GM15510 (cell line): Measurements from ENCODE around the gene PARD6B.

Experiments
- POLR2A ChIP-seq: IDR thresholded peaks from 3 replicates; pipeline ENCODE4 v1.6.1; 2011; ENCODE audit warnings: borderline replicate concordance; ENCODE audit not compliant: insufficient read length; ENCODE audit errors: extremely low read depth

PARD6B gene

GRCh38 chr20:50801747-50802125, 70.4 kb downstream of the PARD6B start:
- no peak for TF ChIP-seq POLR2A

DNA sequence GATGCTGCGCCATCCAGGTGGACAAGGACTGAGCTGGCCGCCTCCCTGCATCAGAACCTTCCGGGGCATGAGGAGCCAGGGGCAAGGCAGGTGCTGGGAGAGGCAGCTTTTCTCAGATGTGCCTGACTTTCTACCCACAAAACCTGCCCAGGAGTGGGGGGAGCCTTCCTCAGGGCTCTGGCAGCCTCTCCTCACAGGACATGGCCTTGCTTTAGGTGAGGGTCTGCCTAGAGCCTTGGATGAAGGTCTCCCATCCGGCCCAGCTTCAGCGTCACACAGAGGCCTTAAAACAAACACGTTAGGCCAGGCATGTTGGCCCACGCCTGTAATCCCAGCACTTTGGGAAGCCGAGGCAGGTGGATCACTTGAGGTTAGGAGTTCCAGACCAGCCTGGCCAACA, 70.9 kb downstream of the PARD6B start:
- no peak for TF ChIP-seq POLR2A

- TF ChIP-seq POLR2A, result no peak
Measured at GRCh38 chr20:50804437-50805348, 73.3 kb downstream of the PARD6B start.

GRCh38 chr20:50805349-50805684, 73.9 kb downstream of the PARD6B start:
- no peak for TF ChIP-seq POLR2A

DNA sequence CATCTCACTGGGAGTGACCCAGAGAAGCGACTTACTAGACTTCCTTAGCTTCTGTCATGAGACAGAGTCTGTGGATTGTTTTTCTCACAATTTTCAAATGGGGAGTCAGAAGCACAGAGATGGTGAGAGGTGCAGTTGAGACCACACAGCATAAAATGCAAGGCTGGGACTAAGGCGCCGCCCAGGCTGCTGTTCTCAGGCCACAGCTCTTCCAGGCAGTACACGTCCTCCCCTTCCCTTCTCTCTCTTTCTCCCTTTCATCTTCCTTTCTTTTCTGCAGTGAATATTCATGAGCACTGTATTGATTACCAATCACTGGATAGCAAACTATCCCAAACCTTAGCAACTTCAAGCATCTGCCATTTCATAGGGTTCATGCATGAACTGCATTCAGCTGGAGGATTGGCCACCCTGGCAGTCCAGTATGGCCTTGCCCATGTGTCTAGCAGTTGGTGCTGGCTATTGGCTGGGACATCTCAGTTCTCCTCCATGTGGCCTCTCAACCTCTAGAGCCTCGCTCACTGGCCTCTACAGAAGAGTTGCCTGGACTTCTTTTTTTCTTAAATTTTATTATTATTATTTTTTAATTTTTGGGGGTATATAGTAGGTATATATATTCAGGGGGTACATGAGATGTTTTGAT, 74.9 kb downstream of the PARD6B start:
- no peak for TF ChIP-seq POLR2A
